ENCODE data around the gene TGFBRAP1.

TGFBRAP1 gene

DNA sequence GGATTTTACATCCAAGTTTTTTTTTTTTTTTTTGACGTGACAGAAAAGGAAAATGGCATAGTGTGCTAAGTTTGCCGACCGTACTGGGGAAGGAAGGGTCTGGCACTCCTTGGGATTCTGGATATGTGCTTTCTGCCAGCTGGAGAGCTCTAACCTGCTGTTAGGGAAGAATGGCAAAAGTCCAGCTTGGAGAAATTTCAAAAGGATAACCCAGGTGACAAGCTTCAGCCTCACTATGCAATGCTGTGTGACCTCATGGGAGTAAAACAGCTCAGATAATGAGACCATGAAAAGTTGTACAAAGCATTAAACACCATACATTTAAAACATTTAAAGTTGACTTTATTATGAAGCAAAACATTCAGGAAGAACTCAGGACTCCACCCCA lies 98.3 kb downstream of the TGFBRAP1 start:
- no peak for DNase-seq

DNA sequence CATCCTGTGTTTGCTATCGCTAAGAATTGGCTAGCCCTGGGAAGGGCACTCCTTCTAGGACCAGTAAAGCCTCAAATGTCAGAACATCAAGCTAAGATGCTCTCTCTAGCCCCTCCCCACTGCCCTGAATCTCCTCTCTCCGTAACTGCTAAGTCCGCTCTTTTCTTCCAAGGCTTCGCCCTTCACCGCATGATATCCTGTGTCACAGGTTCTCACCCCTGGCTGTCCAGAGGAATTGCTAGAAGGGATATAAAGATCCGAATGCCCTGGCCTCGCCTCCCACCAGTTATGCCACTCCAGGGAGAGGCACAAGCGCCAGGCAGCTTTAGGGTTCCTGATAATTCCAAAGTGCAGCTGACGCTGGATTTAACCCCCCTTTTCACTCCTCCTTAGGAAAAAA lies 105.1 kb downstream of the TGFBRAP1 start:
- DNase-seq, result no peak

DNA sequence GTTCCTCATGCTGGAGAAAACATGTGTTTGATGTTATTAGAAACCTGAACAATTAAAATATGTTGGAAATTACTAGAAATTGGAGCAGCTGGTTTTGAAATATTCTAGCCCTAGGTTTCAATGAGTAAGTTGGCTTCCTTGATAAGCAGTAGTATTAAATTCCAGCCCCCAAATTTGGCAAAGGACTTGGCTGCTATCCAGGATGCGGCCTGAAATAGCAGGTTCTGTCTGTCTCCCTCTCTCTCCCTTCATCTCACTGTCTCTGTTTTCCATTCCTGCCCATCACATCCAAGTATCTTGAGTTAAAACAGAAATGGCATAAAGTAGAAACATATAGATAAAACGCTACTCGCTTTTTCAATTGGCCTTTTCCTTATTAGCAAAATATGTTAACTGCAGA lies 108.9 kb downstream of the TGFBRAP1 start:
- no peak for DNase-seq

DNA sequence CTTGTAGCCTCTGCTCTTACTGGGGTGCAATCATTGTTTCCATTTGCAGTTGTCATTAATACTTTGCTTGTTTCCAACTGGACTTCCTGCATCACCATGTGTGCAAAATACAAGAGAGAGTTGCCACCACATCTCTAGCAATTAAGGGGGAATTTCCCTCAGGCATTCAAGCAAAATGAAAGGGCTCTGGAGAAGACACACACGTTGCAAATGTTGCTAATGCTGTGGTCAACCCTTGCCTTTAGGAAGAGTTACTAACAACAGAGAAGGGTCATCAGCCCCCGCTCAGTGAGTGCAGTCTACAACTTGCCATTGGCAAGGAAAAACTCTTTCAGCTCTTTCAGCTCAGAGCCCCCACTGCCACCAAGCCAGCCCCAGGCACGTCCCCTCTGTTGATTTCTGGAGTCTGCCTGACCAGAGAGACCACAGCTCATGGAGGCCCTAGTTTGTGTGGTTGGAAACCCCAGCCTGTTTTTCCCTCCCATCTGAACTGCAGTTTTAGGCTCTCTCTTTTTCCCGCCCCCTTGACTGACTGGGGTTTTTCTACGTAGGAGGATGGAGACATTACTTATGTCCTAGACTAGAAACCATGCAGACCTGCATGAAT lies 113.8 kb downstream of the TGFBRAP1 start:
- DNase-seq, result no peak

Data from GDM1 (cell line).